ENCODE results near the gene ACSM3. TPM values are rescaled to one million over a fixed set of nuclear protein-coding genes. Genes with fewer than 3 reads are reported as not detected.

The ACSM3 gene
- 2.0 TPM for total RNA-seq

DNA sequence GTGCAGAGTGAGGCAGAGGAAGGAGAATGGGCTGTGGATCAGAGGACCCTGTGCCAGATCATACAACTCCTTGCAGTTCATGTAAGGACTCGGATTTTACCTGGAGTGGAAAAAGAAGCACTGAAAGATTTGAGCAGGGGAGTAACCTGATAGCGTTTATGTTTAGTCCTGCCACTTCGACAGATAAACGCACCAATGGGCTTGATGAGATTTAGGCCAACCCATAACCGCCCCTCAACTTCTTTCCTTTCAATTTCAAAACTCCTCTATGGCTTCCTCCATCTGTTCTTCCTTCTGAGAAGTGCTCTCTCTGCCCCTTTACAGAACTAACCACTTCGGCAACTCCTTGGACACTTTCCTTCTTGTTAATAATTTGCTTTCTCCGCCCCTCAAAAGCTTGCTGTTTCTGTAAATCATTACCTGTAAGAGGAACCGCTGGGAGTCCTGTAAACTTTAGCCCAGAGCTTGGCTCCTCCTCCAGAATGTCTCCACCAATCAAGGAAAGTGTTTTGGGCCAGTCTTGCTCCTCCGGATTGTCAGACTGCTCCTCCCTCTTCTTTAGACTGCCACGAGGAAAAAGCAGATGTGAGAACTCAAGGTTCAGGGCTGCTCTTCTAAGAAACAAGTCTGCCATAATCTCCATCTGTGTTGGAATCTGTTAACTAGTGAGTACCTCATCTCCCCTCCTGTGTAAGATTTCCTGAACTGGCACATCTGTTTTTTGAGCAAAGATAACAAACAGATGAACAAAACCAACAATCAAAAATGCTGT lies at the start of gene ACSM3:
Gene ACSM3, plus strand, starts transcription at position 554 of the 772 bp plus-strand sequence. CDS start 6,021 bp downstream, outside the sequence.

GRCh38 chr16:20741554-20742285 lies 22.1 kb upstream of the ACSM3 start, which contains the start of gene THUMPD1:
Gene THUMPD1 (minus strand): TSS chr16:20741818. CDS start chr16:20741739, 79 bp downstream.

DNA sequence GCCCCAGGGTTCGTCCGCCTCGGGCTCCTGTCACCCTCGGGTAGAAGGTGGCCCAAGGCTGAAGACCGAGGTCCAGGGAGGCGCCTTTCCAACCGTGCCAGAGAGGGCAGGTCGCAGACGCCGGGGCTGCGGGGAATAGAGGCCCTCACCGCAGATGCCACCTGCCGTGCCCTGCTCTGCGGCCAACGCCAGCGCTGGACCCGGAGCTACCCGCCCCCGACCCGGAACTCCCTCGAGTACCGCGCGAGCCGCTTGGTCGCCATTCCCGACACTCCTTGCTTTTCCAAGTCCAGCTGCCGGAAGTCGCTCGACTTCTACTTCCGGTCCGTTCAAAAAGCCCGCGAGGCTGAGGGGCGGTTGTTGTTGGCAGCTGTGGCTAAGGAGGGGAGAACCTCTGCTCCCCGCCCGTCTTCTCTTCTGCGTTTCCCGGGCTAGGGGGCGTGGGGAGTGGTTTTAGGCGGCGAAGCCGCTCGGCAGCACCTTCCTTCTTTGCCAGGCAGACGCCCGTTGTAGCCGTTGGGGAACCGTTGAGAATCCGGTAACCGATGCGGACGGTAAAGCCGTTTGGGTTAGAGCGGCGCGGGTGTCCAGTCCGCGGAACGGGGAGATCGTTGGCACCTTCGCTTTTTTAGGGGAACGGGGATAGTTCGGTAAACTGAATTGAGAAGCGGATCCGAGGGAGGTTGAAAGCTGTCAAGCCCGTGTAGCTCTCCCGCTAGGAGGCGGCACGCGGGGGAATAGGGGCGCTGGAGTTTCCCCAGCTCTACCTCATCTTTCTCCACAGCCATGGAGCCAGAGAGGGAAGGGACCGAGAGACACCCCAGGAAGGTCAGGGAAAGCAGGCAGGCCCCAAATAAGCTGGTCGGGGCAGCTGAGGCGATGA lies 42.6 kb downstream of the ACSM3 start, which contains the start of the genes ERI2 and REXO5:
Gene ERI2, minus strand, starts transcription at position 305 of the 883 bp plus-strand sequence. Its CDS starts 42 bp downstream, at position 263.
Gene REXO5, plus strand, starts transcription at position 360 of the 883 bp plus-strand sequence. Its CDS starts 427 bp downstream, at position 787.

Other genes starting within 250 kb of the ACSM3 start
- not detected for gene ACSM2B, start 187.6 kb upstream of the ACSM3 start, total RNA-seq
- 0.60 TPM for gene ACSM1, start 66.3 kb upstream of the ACSM3 start, total RNA-seq
- gene THUMPD1, start 22.2 kb upstream of the ACSM3 start, total RNA-seq: 90.2 TPM
- gene ERI2, start 42.5 kb downstream of the ACSM3 start, total RNA-seq: 32.7 TPM
- gene REXO5, start 42.5 kb downstream of the ACSM3 start, total RNA-seq: 9.1 TPM
- gene DCUN1D3, start 136.3 kb downstream of the ACSM3 start, total RNA-seq: 29.6 TPM
- gene LYRM1, start 136.8 kb downstream of the ACSM3 start, total RNA-seq: 57.5 TPM

Data from camera-type eye (tissue), 1 donor.